SU-DHL-6 (cell line): ENCODE measurements around the gene BRIP1.
"Not testable (repeated sequence)": the region's sequence is repeated elsewhere in the genome, so short reads cannot be mapped to it uniquely, and the experiment has no call there.

Source experiments
- H2AFZ ChIP-seq: fragments of 200-600 bp; sonication (generic); 2 replicates; pipeline ENCODE4 v1.6.1; 2014; ENCODE audit warnings: low read depth, mild to moderate bottlenecking, moderate library complexity, mixed read lengths, antibody characterized with exemption, low read length; ENCODE audit not compliant: severe bottlenecking
- H3F3A ChIP-seq: fragments of 200-600 bp; shearing (Covaris generic); 2 replicates; pipeline ENCODE4 v1.6.0; 2016; ENCODE audit warnings: antibody characterized with exemption, mild to moderate bottlenecking; ENCODE audit not compliant: insufficient read depth
- H3K27ac ChIP-seq: fragments of 200-600 bp; sonication (generic); 2 replicates; pipeline ENCODE4 v1.5.1; 2016; ENCODE audit warnings: low read depth, mild to moderate bottlenecking, low read length, moderate library complexity, mixed read lengths
- H3K27me3 ChIP-seq: fragments of 200-600 bp; sonication (generic), shearing (Covaris generic); 2 replicates; pipeline ENCODE4 v1.6.0; 2014; ENCODE audit warnings: mild to moderate bottlenecking, low read length
- H3K36me3 ChIP-seq: fragments of 200-600 bp; sonication (generic); 2 replicates; pipeline ENCODE4 v1.6.1; 2014; ENCODE audit warnings: mild to moderate bottlenecking, low read length, mixed read lengths
- H3K4me2 ChIP-seq: fragments of 300-600, 200-600 bp; shearing (Covaris generic), sonication (generic); 2 replicates; pipeline ENCODE4 v1.6.0; 2014; ENCODE audit warnings: low read length, low read depth, mild to moderate bottlenecking; ENCODE audit not compliant: poor library complexity, severe bottlenecking
- H3K4me3 ChIP-seq: fragments of 200-600 bp; sonication (generic); 2 replicates; pipeline ENCODE4 v1.5.1; 2014; ENCODE audit warnings: antibody characterized with exemption, low read length, mild to moderate bottlenecking, mixed read lengths; ENCODE audit not compliant: insufficient read depth, poor library complexity, severe bottlenecking
- H3K79me2 ChIP-seq: fragments of 200-600 bp; sonication (generic); 2 replicates; pipeline ENCODE4 v1.6.1; 2014; ENCODE audit warnings: mild to moderate bottlenecking, low read length, moderate library complexity; ENCODE audit not compliant: insufficient read depth
- H3K9ac ChIP-seq: fragments of 200-600 bp; sonication (generic); 2 replicates; pipeline ENCODE4 v1.7.0; 2014; ENCODE audit warnings: mild to moderate bottlenecking, low read length
- H3K9me2 ChIP-seq: fragments of 200-600 bp; sonication (generic); replicated peaks from 2 replicates; pipeline ENCODE4 v1.6.1; 2014; ENCODE audit warnings: low read length; ENCODE audit not compliant: insufficient read depth
- H3K9me3 ChIP-seq: fragments of 200-600 bp; sonication (generic); 2 replicates; pipeline ENCODE4 v1.6.1; 2014; ENCODE audit warnings: low read length, mixed read lengths; ENCODE audit not compliant: insufficient read depth
- H4K20me1 ChIP-seq: fragments of 200-600 bp; sonication (generic); 2 replicates; pipeline ENCODE4 v1.6.1; 2014; ENCODE audit warnings: low read depth, mild to moderate bottlenecking, antibody characterized with exemption, low read length, moderate library complexity, mixed read lengths
- EZH2phosphoT487 ChIP-seq: fragments of 200-600 bp; sonication (generic), shearing (Covaris generic); conservative IDR thresholded peaks from 2 replicates; pipeline ENCODE4 v1.6.1; 2018; ENCODE audit warnings: mild to moderate bottlenecking, antibody characterized with exemption, low read length, moderate library complexity, mixed read lengths
- TF ChIP-seq, protein P1 (sequence below): fragments of 200-600 bp; sonication (generic); IDR thresholded peaks from one replicate; pipeline ENCODE4 v1.5.1; 2017; ENCODE audit warnings: antibody characterized with exemption, mild to moderate bottlenecking, low read length, moderate library complexity; ENCODE audit not compliant: insufficient read depth, poor library complexity, severe bottlenecking

The BRIP1 gene

DNA sequence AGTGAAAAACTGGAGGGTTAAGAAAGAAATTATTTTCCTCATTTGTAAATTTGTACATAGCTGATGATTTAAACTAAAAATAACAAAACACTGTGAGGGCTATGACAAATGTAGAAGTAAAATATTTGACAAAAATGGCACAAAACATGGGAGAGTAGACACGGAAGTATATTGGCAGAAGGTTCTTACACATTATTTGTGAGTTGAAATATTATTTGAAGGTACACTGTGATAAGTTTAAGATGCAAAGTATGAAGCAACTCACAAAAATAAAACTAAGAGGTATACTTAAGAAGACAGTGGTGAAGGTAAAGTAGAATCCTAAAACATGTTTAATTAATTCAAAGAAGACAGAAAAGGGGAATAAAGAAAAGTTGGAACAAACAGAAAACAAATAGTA lies 34.6 kb downstream of the BRIP1 start:
- Histone ChIP-seq H3K9me2 (no peaks in the 10 kb centered on the region), H3K79me2 (peaks cover 15% of the 10 kb centered on the region; the same call in 1 of the 2 replicates), H3K4me3 (no peak overlapping the region), H4K20me1 (no peaks in the 10 kb centered on the region), H3K9ac (no peak overlapping the region), H3K9me3 (no peaks in the 10 kb centered on the region), H3F3A (no peaks in the 10 kb centered on the region), H3K27me3 (no peaks in the 10 kb centered on the region), H3K36me3 (peaks cover 25% of the 10 kb centered on the region), H3K27ac (no peak overlapping the region), H2AFZ (no peak overlapping the region), H3K4me2 (no peak overlapping the region)
- TF ChIP-seq EZH2phosphoT487, result no peak
- TF ChIP-seq, protein P1, sequence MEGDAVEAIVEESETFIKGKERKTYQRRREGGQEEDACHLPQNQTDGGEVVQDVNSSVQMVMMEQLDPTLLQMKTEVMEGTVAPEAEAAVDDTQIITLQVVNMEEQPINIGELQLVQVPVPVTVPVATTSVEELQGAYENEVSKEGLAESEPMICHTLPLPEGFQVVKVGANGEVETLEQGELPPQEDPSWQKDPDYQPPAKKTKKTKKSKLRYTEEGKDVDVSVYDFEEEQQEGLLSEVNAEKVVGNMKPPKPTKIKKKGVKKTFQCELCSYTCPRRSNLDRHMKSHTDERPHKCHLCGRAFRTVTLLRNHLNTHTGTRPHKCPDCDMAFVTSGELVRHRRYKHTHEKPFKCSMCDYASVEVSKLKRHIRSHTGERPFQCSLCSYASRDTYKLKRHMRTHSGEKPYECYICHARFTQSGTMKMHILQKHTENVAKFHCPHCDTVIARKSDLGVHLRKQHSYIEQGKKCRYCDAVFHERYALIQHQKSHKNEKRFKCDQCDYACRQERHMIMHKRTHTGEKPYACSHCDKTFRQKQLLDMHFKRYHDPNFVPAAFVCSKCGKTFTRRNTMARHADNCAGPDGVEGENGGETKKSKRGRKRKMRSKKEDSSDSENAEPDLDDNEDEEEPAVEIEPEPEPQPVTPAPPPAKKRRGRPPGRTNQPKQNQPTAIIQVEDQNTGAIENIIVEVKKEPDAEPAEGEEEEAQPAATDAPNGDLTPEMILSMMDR, result no peak

DNA sequence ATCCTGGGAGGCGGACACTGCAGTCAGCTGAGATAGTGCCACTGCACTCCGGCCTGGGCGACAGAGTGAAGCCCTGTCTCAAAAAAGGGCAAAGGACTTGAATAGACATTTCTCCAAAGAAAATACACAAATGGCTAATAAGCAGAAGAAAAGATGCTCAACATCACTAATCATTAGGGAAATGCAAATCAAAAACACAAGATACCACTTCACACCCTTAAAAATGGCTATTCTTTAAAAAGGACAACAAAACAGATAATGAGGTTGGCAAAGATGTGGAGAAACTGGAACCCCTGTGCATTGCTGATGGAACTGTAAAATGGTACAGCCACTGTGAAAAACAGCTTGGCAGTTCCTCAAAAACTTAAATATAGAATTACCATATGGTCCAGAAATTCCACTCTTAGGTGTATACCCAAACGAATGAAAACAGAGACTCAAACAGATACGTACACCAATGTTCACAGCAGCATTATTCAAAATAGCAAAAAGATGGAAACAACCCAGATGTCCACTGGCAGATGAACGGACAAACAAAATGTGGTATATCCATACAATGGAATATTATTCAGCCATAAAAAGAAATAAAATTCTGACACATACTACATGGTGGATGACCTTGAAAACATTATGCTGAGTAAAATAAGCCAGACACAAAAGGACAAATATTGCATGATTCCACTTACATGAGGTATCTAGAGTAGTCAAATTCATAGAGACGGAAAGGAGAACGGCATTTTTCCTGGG lies 35.5 kb downstream of the BRIP1 start:
- Histone ChIP-seq H3K27me3 (no peaks in the 10 kb centered on the region), H3K9me2 (no peaks in the 10 kb centered on the region)
- TF ChIP-seq EZH2phosphoT487, result no peak
- TF ChIP-seq, protein P1, result no peak

DNA sequence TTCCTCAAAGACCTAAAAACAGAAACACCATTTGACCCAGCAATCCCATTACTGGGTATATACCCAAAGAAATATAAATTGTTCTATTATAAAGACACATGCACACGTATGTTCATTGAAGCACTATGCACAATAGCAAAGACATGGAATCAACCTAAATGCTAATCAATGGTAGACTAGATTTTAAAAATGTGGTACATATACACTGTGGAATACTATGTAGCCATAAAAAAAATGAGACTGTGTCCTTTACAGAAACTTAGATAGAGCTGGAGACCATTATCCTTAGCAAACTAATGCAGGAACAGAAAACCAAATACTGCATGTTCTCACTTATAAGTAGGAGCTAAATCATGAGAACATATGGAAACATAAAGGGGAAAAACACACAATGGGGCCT lies 36.5 kb downstream of the BRIP1 start:
- H3K9me3 ChIP-seq, H3K4me3 ChIP-seq, H3K4me2 ChIP-seq, H2AFZ ChIP-seq, H3K27ac ChIP-seq, H3F3A ChIP-seq, H4K20me1 ChIP-seq, H3K9me2 ChIP-seq, H3K27me3 ChIP-seq, H3K9ac ChIP-seq: not testable (repeated sequence)
- Histone ChIP-seq H3K79me2 (peaks cover 22% of the 10 kb centered on the region), H3K36me3 (peaks cover 36% of the 10 kb centered on the region)

More for the DNA sequence above, 35.5 kb downstream of the BRIP1 start:
- no peaks in the 10 kb centered on the region for H4K20me1 ChIP-seq
- H3K79me2 ChIP-seq, result peaks cover 17% of the 10 kb centered on the region; the same call in 1 of the 2 replicates
- peaks cover 26% of the 10 kb centered on the region for H3K36me3 ChIP-seq
- no peak overlapping the region for H3K4me2 ChIP-seq
- no peaks in the 10 kb centered on the region for H3F3A ChIP-seq
- no peak overlapping the region for H3K9ac ChIP-seq
- no peak overlapping the region for H3K4me3 ChIP-seq
- no peak overlapping the region for H3K27ac ChIP-seq
- H3K9me3 ChIP-seq, result no peaks in the 10 kb centered on the region
- no peak overlapping the region for H2AFZ ChIP-seq

DNA sequence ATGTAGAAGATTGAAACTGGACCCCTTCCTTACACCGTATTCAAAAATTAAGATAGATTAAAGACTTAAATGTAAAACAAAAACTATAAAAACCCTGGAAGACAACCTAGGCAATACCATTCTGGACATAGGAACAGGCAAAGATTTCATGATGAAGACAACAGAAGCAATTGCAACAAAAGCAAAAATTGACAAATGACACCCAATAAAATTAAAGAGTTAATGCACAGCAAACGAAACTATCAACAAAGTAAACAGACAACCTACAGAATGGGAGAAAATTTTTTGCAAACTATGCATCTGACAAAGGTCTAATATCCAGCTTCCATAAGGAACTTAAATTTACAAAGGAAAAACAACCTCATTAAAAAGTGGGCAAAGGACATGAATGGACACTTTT lies 37.1 kb downstream of the BRIP1 start:
- H3K4me2 ChIP-seq, H2AFZ ChIP-seq, H3K27ac ChIP-seq, H3K9me3 ChIP-seq, H3K9ac ChIP-seq, H3K4me3 ChIP-seq, H3F3A ChIP-seq, H3K27me3 ChIP-seq, H3K9me2 ChIP-seq, H4K20me1 ChIP-seq: not testable (repeated sequence)
- Histone ChIP-seq H3K36me3 (peaks cover 41% of the 10 kb centered on the region), H3K79me2 (peaks cover 22% of the 10 kb centered on the region)
